ENCODE measurements around the gene EPS8L3. TPM values are rescaled to one million over a fixed set of nuclear protein-coding genes. Genes with fewer than 3 reads are reported as not detected.

EPS8L3 gene
- total and polyA plus RNA-seq, 2 of the 8 experiments (the other 6 are each of a cell fraction or from before 2014, with no cell fraction given) = not detected

DNA sequence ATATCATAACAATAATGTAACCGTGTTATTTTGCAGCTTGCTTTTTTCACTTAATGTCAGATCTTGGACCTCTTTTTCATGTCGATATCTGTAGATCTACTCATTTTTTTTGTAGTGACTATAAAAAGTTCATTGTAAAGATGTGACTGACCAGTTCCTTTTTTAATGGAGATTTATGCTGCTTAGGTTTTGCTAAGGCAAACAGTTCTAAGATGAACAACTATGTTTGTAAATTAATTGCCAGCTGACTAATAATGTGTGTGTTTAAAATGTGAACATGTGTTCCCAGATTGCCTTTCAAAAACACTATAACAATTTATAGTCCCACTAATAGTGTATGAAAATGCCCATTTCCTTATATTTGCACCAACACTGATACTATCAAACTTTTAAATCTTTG is 18.1 kb upstream of the EPS8L3 start (continued):
- TF ChIP-seq HDAC6 (IDR thresholded peaks at IDR 0.05; ENCODE audit: low read depth, low read length) (no peak), SIX5 (IDR thresholded peaks at IDR 0.05; ENCODE audit: low read depth, low read length) (no peak), RAD21 (IDR thresholded peaks at IDR 0.05 in 1 of 2, conservative IDR thresholded peaks at IDR 0.05 in 1 of 2; ENCODE audit: low read depth in 2 of 2, low read length in 2 of 2) (no peak), SIRT6 (IDR thresholded peaks at IDR 0.05; ENCODE audit: low read length) (no peak), PHF8 (conservative IDR thresholded peaks at IDR 0.05; ENCODE audit: low read depth, low read length) (no peak), CHD2 (IDR thresholded peaks at IDR 0.05; ENCODE audit: low read length) (no peak)

Data from H1 (cell line).